ENCODE measurements around the gene PRKCE. TPM values are rescaled to one million over a fixed set of nuclear protein-coding genes. Genes with fewer than 3 reads are reported as not detected.

Gene PRKCE
- total RNA-seq, 1 experiment from 2014 or later, result 17.7 TPM

DNA sequence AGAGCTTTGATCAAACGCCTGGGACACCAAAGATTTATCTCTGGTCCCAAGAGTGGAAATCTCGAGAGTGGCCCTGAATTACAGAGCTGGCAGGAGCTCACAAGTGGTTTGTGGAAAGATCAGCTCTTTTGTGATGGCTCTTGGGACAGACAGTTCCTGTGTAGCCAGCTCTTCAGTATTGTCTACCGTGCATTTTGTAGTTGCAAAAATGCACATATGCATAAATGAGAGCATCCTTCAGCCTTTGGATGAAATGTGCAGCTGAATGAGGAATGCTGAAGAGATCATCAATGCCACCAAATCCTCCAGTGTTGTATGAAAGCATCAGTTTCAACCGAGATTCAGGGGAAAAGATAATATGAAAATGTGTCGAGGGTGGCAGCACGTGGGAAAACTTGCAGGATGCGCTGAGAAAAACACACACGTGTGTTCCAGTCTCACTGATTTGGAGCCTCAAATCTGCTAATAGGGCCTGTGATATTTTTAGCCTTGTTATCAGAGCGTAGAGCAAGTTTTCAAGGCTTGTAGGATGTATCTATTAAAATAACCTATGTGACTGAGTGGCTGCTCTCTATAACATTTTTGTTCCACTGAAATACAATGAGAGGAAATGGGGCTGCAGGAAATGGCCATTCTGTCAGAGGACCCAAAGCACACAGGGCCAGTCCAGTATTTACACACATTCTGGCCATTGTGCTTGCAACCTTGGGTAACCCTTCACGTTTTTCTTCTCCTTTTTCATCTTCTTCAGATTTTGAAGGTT lies 138.7 kb downstream of the PRKCE start:
- CTCF ChIA-PET, result no interaction called here
- BruUV-seq (replicated peaks), result no TSS peak
- DNase-seq, result no peak
- Mint-ChIP-seq H3K4me1 (ENCODE audit: low read depth, unreplicated experiment) (peaks cover 8% of the 10 kb centered on the region), H3K4me3 (ENCODE audit: low read depth, unreplicated experiment) (no peak overlapping the region), H3K27ac (ENCODE audit: unreplicated experiment) (no peak overlapping the region), H3K36me3 (ENCODE audit: insufficient read depth, unreplicated experiment) (no peaks in the 10 kb centered on the region), H3K27me3 (ENCODE audit: unreplicated experiment) (no peaks in the 10 kb centered on the region), H3K9me3 (ENCODE audit: low read depth, unreplicated experiment) (no peaks in the 10 kb centered on the region)
- TF ChIP-seq, protein P1, sequence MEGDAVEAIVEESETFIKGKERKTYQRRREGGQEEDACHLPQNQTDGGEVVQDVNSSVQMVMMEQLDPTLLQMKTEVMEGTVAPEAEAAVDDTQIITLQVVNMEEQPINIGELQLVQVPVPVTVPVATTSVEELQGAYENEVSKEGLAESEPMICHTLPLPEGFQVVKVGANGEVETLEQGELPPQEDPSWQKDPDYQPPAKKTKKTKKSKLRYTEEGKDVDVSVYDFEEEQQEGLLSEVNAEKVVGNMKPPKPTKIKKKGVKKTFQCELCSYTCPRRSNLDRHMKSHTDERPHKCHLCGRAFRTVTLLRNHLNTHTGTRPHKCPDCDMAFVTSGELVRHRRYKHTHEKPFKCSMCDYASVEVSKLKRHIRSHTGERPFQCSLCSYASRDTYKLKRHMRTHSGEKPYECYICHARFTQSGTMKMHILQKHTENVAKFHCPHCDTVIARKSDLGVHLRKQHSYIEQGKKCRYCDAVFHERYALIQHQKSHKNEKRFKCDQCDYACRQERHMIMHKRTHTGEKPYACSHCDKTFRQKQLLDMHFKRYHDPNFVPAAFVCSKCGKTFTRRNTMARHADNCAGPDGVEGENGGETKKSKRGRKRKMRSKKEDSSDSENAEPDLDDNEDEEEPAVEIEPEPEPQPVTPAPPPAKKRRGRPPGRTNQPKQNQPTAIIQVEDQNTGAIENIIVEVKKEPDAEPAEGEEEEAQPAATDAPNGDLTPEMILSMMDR (IDR thresholded peaks at IDR 0.05; ENCODE audit: unreplicated experiment), result no peak
- intact Hi-C loops (cut with micrococcal nuclease; ENCODE audit: unreplicated experiment), result no loop called here

DNA sequence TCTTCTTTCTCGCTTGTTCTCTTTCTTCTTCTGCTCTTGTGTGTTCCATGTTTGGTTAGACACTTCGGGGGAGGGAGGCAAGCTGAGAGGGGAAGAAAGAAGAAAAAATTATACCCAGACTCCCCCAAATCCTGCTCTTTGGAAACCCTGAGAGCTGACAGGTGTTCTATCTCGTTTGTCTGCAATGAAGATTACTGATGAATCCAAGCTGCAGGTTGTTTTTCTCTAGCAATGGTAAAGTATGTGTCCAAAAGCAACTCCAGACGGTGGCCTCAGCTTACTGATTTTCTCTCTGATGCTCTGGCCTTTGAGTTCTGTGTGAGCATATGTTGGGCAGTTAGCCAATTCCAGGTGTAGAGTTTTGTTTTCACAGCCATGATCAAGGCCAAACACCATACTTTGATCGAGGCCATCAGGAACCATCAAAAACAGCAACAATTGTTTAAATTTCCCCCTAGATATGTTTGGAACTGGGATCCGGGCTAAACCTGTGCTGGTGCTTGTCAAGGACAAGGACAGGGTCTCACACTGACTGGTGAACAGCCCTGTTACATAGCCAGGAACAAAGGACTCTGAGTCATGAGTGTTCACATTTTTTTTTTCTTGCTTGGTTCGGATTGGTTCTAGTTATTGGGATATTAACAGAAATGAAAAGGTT lies 142.0 kb downstream of the PRKCE start:
- Mint-ChIP-seq H3K4me1 (ENCODE audit: low read depth, unreplicated experiment) (peaks cover 8% of the 10 kb centered on the region), H3K36me3 (ENCODE audit: insufficient read depth, unreplicated experiment) (no peaks in the 10 kb centered on the region), H3K27ac (ENCODE audit: unreplicated experiment) (no peak overlapping the region), H3K27me3 (ENCODE audit: unreplicated experiment) (no peaks in the 10 kb centered on the region), H3K9me3 (ENCODE audit: low read depth, unreplicated experiment) (no peaks in the 10 kb centered on the region), H3K4me3 (ENCODE audit: low read depth, unreplicated experiment) (no peak overlapping the region)
- CTCF ChIA-PET, result no interaction called here
- no peak for DNase-seq
- no TSS peak for BruUV-seq (replicated peaks)
- TF ChIP-seq, protein P1 (IDR thresholded peaks at IDR 0.05; ENCODE audit: unreplicated experiment), result no peak
- intact Hi-C loops (cut with micrococcal nuclease; ENCODE audit: unreplicated experiment), result no loop called here

DNA sequence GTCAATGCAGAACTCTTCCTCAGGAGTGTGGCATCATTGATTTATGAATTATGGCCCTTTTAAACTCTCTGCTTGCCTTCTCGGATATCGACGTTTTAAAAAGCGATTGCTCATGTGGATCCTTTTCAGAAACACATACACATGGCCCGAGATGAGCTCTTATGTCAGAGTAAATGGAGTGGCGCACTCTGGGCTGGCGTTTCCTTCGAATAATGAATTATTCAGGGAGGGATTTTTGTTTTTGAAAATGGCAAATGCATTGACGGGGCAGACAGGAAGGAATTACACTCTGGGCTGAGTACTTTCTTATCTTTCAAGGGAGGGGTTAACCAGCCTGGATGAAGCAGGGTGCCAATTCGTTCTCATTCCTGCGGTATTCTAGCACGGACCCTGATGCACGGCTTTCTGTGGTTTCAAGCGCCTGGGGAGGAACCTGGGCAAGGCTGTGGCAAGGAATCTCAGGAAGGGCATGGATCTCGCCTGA lies 142.7 kb downstream of the PRKCE start:
- H3K4me1 Mint-ChIP-seq (ENCODE audit: low read depth, unreplicated experiment), result peaks cover 8% of the 10 kb centered on the region
- no peaks in the 10 kb centered on the region for H3K27me3 Mint-ChIP-seq (ENCODE audit: unreplicated experiment)

DNA sequence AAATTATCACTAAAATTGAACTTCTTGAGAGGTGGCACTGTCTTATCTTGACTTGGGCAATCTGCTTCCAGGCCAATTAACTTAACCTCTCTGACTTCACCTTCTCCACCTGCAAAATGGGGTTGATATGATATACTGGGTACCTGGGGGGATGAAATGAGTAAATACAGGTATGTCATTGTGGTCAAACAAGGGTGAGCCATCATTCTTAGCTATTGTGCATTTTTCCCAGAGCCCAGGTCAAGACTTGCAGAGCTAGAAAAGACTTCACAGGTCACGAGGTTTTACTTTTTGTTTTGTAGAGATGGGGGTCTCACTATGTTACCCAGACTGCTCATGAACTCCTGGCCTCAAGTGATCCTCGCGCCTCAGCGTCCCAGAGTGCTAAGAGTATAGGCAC lies 145.0 kb downstream of the PRKCE start:
- CTCF ChIA-PET, result interaction anchor here (0.9 to 1.3 kb wide), 3 partner anchors 8 to 1628 kb away, joined by 3 to 4 read pairs (median 4); partner anchors contain the start of gene PPM1B
- no peak for DNase-seq
- Mint-ChIP-seq H3K9me3 (ENCODE audit: low read depth, unreplicated experiment) (no peaks in the 10 kb centered on the region), H3K27ac (ENCODE audit: unreplicated experiment) (no peak overlapping the region), H3K27me3 (ENCODE audit: unreplicated experiment) (no peaks in the 10 kb centered on the region), H3K4me1 (ENCODE audit: low read depth, unreplicated experiment) (peaks cover 8% of the 10 kb centered on the region), H3K36me3 (ENCODE audit: insufficient read depth, unreplicated experiment) (no peaks in the 10 kb centered on the region), H3K4me3 (ENCODE audit: low read depth, unreplicated experiment) (no peak overlapping the region)
- intact Hi-C loops (cut with micrococcal nuclease; ENCODE audit: unreplicated experiment), result no loop called here
- BruUV-seq (replicated peaks), result no TSS peak
- TF ChIP-seq, protein P1 (IDR thresholded peaks at IDR 0.05; ENCODE audit: unreplicated experiment), result no peak

More for the DNA sequence above, 142.7 kb downstream of the PRKCE start:
- TF ChIP-seq, protein P1 (IDR thresholded peaks at IDR 0.05; ENCODE audit: unreplicated experiment), result no peak
- BruUV-seq (replicated peaks), result no TSS peak
- intact Hi-C loops (cut with micrococcal nuclease; ENCODE audit: unreplicated experiment), result no loop called here
- no peak overlapping the region for H3K27ac Mint-ChIP-seq (ENCODE audit: unreplicated experiment)
- CTCF ChIA-PET, result no interaction called here
- H3K36me3 Mint-ChIP-seq (ENCODE audit: insufficient read depth, unreplicated experiment), result no peaks in the 10 kb centered on the region
- DNase-seq, result no peak
- H3K9me3 Mint-ChIP-seq (ENCODE audit: low read depth, unreplicated experiment), result no peaks in the 10 kb centered on the region
- no peak overlapping the region for H3K4me3 Mint-ChIP-seq (ENCODE audit: low read depth, unreplicated experiment)

Data from Calu3 (cell line).